Heart left ventricle (tissue), 13 donors: ENCODE measurements around the gene YEATS2.

ENCODE experiments used
- POLR2A ChIP-seq, 2 donors: fragments of 450-650 bp; IDR thresholded peaks; one replicate each; pipeline ENCODE4 v1.6.1; 2017; ENCODE audit warnings: antibody characterized with exemption in 2 of 2, mild to moderate bottlenecking in 2 of 2, moderate library complexity in 2 of 2
- TF ChIP-seq, protein P1 (sequence below), 12 donors: fragments of 200-600 bp; sonication (generic) in 4 of 12; IDR thresholded peaks; one replicate each; pipeline versions ENCODE4 v1.5.0 to v1.8.0; 2018 to 2022; ENCODE audit warnings: antibody characterized with exemption in 12 of 12, mild to moderate bottlenecking in 5 of 12
- donor health status: ischemic (EF 13 %, LVEDD 7.1; RV severe dilation, severe dysfunction).
- donor health status: DM: no; HTN: yes; CAD: no.
- donor health status: DM: no; HTN: no; CAD: no.
- donor health status: ischemic (EF 25% LVEDD 6.9; RV normal size, moderate dysfunction).
- donor health status: ischemic (EF 25% LVEDD 5.7; RV mildly dilated, moderate dysfunction).
- donor health status: ischemic (EF 35%, LVEDD 5.7; RV mildly dilated, moderate dysfunction).
- donor health status: nonischemic (EF 11% LVEDD 7.7; RV severe dilation, severe dysfunction).
- donor health status: DM: yes; HTN: yes; CAD: no.
- donor health status: PGD.
- donor health status: ischemic (EF 29% LVEDD 5.4; RV normal size, mild dysfunction).
- donor health status: nonischemic (EF 23%, LVEDD 6.1; RV moderate dilation, normal function).

DNA sequence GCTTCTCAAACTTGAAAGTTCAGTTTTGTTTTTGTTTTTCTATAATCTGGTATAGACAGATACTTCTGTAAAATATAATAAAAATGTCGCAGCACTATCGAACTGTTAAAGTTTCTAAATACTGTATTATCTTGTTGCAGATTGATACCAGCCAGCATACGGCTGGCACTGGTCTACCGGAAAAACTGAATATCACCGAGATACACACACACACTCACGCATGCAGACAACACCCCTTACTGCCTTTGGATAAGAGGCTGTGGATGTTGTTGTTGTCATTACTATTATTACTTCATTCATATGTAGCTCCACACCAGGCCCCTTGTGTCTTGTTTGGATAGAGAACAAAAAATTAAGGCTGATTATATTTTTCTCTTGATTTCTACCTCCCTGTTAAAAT, 95.4 kb downstream of the YEATS2 start:
- TF ChIP-seq POLR2A (IDR thresholded peaks at IDR 0.05) = no peak
- TF ChIP-seq, protein P1, sequence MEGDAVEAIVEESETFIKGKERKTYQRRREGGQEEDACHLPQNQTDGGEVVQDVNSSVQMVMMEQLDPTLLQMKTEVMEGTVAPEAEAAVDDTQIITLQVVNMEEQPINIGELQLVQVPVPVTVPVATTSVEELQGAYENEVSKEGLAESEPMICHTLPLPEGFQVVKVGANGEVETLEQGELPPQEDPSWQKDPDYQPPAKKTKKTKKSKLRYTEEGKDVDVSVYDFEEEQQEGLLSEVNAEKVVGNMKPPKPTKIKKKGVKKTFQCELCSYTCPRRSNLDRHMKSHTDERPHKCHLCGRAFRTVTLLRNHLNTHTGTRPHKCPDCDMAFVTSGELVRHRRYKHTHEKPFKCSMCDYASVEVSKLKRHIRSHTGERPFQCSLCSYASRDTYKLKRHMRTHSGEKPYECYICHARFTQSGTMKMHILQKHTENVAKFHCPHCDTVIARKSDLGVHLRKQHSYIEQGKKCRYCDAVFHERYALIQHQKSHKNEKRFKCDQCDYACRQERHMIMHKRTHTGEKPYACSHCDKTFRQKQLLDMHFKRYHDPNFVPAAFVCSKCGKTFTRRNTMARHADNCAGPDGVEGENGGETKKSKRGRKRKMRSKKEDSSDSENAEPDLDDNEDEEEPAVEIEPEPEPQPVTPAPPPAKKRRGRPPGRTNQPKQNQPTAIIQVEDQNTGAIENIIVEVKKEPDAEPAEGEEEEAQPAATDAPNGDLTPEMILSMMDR (IDR thresholded peaks at IDR 0.05) = no peak
